Endothelial cell of umbilical vein (primary cell): ENCODE results near the gene NOP16. TPM values are rescaled to one million over a fixed set of nuclear protein-coding genes. Genes with fewer than 3 reads are reported as not detected.

Experiments used
- BruUV-seq: library from RNA; stranded (reverse); fragments of 400-500 nt; replicated peaks from 2 replicates; lab custom pipeline; 2021; lab: Mats Ljungman, UMichigan
- CTCF ChIA-PET: fragments of 300-600, 350-600 bp; sonication (Branson Sonifier 250); formaldehyde crosslinking; loops from one replicate; lab custom pipeline; 2021; ENCODE audit warnings: antibody characterized with exemption, inconsistent platforms; lab: Charles Lee
- POLR2A ChIA-PET: fragments of 300-600, 350-600 bp; sonication (Branson Sonifier 250); formaldehyde crosslinking; loops from one replicate; lab custom pipeline; 2021; ENCODE audit warnings: antibody characterized with exemption, inconsistent platforms; lab: Charles Lee
- DNase-seq: peaks from one replicate; pipeline ENCODE4 v3.0.0-alpha.2; 2011; ENCODE audit warnings: low read depth, low spot score
- FAIRE-seq: peaks from 2 replicates; lab custom pipeline; 2011; peaks lifted over from hg19 to GRCh38; lab: Jason Lieb, UNC
- H2AFZ ChIP-seq: 2 replicates; pipeline ENCODE4 v1.6.0; 2012; ENCODE audit warnings: low read depth, low read length, control low read depth, inconsistent platforms
- H3K27ac ChIP-seq: 2 replicates; pipeline ENCODE4 v1.5.1; 2011; ENCODE audit warnings: low read depth, mild to moderate bottlenecking, control low read depth, low read length, moderate library complexity; ENCODE audit not compliant: insufficient read depth
- H3K27me3 ChIP-seq, 2 experiments: 2 replicates each; pipeline versions ENCODE4 v1.6.0 to v1.6.1; 2011; ENCODE audit warnings: low read length in 2 of 2, mixed read lengths in 1 of 2; ENCODE audit not compliant: control insufficient read depth in 2 of 2, insufficient read depth in 2 of 2
- H3K36me3 ChIP-seq, 2 experiments: 2 replicates in 1 of 2; 3 replicates in 1 of 2; pipeline ENCODE4 v1.5.1; 2011; ENCODE audit warnings: low read length in 2 of 2, mild to moderate bottlenecking in 1 of 2, moderate library complexity in 1 of 2; ENCODE audit not compliant: control insufficient read depth in 2 of 2, insufficient read depth in 2 of 2; ENCODE audit errors: extremely low read depth in 1 of 2
- H3K4me1 ChIP-seq: 3 replicates; pipeline ENCODE4 v1.5.1; 2011; ENCODE audit warnings: mild to moderate bottlenecking, low read length; ENCODE audit not compliant: control insufficient read depth, insufficient read depth; ENCODE audit errors: extremely low read depth
- H3K4me2 ChIP-seq: 2 replicates; pipeline ENCODE4 v1.6.1; 2011; ENCODE audit warnings: low read length, control low read depth, mixed read lengths; ENCODE audit not compliant: insufficient read depth
- H3K4me3 ChIP-seq, 3 experiments: fragments of 200-600 bp in 1 of 3; sonication (generic), shearing (Covaris generic) in 1 of 3; replicated peaks in 1 of 3; 2 replicates each; pipeline ENCODE4 v1.5.1; 2011 to 2016; ENCODE audit warnings: control low read depth in 3 of 3, low read length in 3 of 3, mild to moderate bottlenecking in 2 of 3, inconsistent platforms in 1 of 3, low read depth in 1 of 3, moderate library complexity in 1 of 3; ENCODE audit not compliant: insufficient read depth in 1 of 3
- H3K79me2 ChIP-seq: 2 replicates; pipeline ENCODE4 v1.6.0; 2012; ENCODE audit warnings: low read length, inconsistent platforms; ENCODE audit not compliant: control insufficient read depth, insufficient read depth
- H3K9ac ChIP-seq: replicated peaks from 2 replicates; pipeline ENCODE3; 2011; ENCODE audit warnings: low read length, control low read depth; ENCODE audit not compliant: insufficient read depth; ENCODE audit errors: extremely low read depth
- H3K9me1 ChIP-seq: replicated peaks from 3 replicates; pipeline ENCODE4 v1.6.0; 2011; ENCODE audit warnings: mild to moderate bottlenecking, low read length; ENCODE audit not compliant: control insufficient read depth, insufficient read depth; ENCODE audit errors: extremely low read depth
- H3K9me3 ChIP-seq: replicated peaks from 2 replicates; pipeline ENCODE4 v1.5.1; 2012; ENCODE audit warnings: low read length, inconsistent platforms; ENCODE audit not compliant: control insufficient read depth, insufficient read depth
- H4K20me1 ChIP-seq: replicated peaks from 2 replicates; pipeline ENCODE3; 2011; ENCODE audit warnings: mild to moderate bottlenecking, low read length; ENCODE audit not compliant: control insufficient read depth, insufficient read depth; ENCODE audit errors: extremely low read depth
- EZH2 ChIP-seq: IDR thresholded peaks from 2 replicates; pipeline ENCODE4 v1.6.1; 2012; ENCODE audit warnings: borderline replicate concordance, low read depth, mild to moderate bottlenecking, moderate library complexity, low read length, inconsistent platforms; ENCODE audit not compliant: severe bottlenecking
- FOS ChIP-seq: IDR thresholded peaks from 2 replicates; pipeline ENCODE4 v1.6.1; 2011; ENCODE audit warnings: mild to moderate bottlenecking, low read length, moderate library complexity, borderline replicate concordance; ENCODE audit not compliant: insufficient read depth
- GATA2 ChIP-seq: IDR thresholded peaks from 2 replicates; pipeline ENCODE4 v1.7.0; 2011; ENCODE audit warnings: low read depth, mild to moderate bottlenecking, moderate library complexity, mixed read lengths, low read length; ENCODE audit not compliant: insufficient read length, insufficient read depth
- JUN ChIP-seq: IDR thresholded peaks from 2 replicates; pipeline ENCODE4 v1.6.1; 2011; ENCODE audit warnings: borderline replicate concordance, low read depth; ENCODE audit not compliant: insufficient read length, insufficient read depth
- MAX ChIP-seq: IDR thresholded peaks from 2 replicates; pipeline ENCODE4 v1.6.1; 2011; ENCODE audit not compliant: insufficient read depth, insufficient read length
- MYC ChIP-seq: IDR thresholded peaks from one replicate; pipeline ENCODE4 v1.6.1; 2011; ENCODE audit warnings: mild to moderate bottlenecking, low read depth, low read length
- POLR2A ChIP-seq: IDR thresholded peaks from 2 replicates; pipeline ENCODE4 v1.6.1; 2012; ENCODE audit warnings: low read depth, mild to moderate bottlenecking, control low read depth, low read length
- POLR2AphosphoS5 ChIP-seq: IDR thresholded peaks from 2 replicates; pipeline ENCODE4 v1.6.1; 2012; ENCODE audit warnings: low read depth, mild to moderate bottlenecking, control low read depth, low read length, moderate library complexity; ENCODE audit not compliant: insufficient read depth
- dilution Hi-C: fragments of 300-500 bp; cut with MboI; formaldehyde crosslinking; loops from one replicate; pipeline ENCODE4 v1.15.0; 2019; ENCODE audit warnings: low sequenced_read_pairs; ENCODE audit not compliant: extremely low pct_ligation_motif_present
- intact Hi-C: fragments of 100-400 bp; cut with micrococcal nuclease; formaldehyde crosslinking; loops from one replicate; pipeline ENCODE4 v1.10.0; 2022
- polyA plus RNA-seq, 4 experiments: library from polyadenylated mRNA; depleted of rRNA in 3 of 4; stranded (reverse) in 3 of 4; unstranded in 1 of 4; fragments of >200 nt; gene quantifications; 2 replicates each; pipeline versions ENCODE4 v1.2.1 to v1.2.3, GENCODE V29; 2011 to 2012; ENCODE audit warnings: missing spikeins in 1 of 4
- total RNA-seq: library from RNA; stranded (reverse); gene quantifications from 2 replicates; pipeline ENCODE4 v1.2.3, GENCODE V29; 2021
- TF ChIP-seq, protein P1 (sequence below), 2 donors: IDR thresholded peaks; 1 replicate in 1 of 2; 2 replicates in 1 of 2; pipeline ENCODE4 v1.5.1; 2011; ENCODE audit warnings: low read length in 2 of 2, mild to moderate bottlenecking in 2 of 2, moderate library complexity in 2 of 2, control low read depth in 1 of 2, inconsistent platforms in 1 of 2, low read depth in 1 of 2; ENCODE audit not compliant: insufficient read depth in 1 of 2; ENCODE audit errors: extremely low read depth in 1 of 2

NOP16 gene
- total and polyA plus RNA-seq, 2 donors (not counting 3 experiments of a cell fraction or from before 2014, with no cell fraction given) = 41.1 to 47.4 TPM

- intact Hi-C loops (no loop called here), dilution Hi-C loops (no loop called here)
- ChIA-PET CTCF (no interaction called here), POLR2A (no interaction called here)
- Histone ChIP-seq H3K4me2 (no peak overlapping the region), H4K20me1 (no peaks in the 10 kb centered on the region), H3K9me3 (no peaks in the 10 kb centered on the region), H3K4me3 (no peak overlapping the region), H3K9ac (no peak overlapping the region), H2AFZ (no peak overlapping the region), H3K36me3 (peaks cover 10 to 14% of the 10 kb centered on the region in 2 experiments), H3K27me3 (no peaks in the 10 kb centered on the region), H3K79me2 (peaks cover 65% of the 10 kb centered on the region), H3K9me1 (no peaks in the 10 kb centered on the region), H3K27ac (no peak overlapping the region), H3K4me1 (no peaks in the 10 kb centered on the region)
- DNase-seq = no peak
- TF ChIP-seq JUN = no peak
- TF ChIP-seq MYC = no peak
- TF ChIP-seq GATA2 = no peak
- TF ChIP-seq POLR2A = no peak
- TF ChIP-seq POLR2AphosphoS5 = no peak
- TF ChIP-seq EZH2 = no peak
- no peak for TF ChIP-seq MAX
- no peak for TF ChIP-seq FOS
- TF ChIP-seq, protein P1, sequence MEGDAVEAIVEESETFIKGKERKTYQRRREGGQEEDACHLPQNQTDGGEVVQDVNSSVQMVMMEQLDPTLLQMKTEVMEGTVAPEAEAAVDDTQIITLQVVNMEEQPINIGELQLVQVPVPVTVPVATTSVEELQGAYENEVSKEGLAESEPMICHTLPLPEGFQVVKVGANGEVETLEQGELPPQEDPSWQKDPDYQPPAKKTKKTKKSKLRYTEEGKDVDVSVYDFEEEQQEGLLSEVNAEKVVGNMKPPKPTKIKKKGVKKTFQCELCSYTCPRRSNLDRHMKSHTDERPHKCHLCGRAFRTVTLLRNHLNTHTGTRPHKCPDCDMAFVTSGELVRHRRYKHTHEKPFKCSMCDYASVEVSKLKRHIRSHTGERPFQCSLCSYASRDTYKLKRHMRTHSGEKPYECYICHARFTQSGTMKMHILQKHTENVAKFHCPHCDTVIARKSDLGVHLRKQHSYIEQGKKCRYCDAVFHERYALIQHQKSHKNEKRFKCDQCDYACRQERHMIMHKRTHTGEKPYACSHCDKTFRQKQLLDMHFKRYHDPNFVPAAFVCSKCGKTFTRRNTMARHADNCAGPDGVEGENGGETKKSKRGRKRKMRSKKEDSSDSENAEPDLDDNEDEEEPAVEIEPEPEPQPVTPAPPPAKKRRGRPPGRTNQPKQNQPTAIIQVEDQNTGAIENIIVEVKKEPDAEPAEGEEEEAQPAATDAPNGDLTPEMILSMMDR (IDR thresholded peaks at IDR 0.05; ENCODE audit: extremely low read depth in 1 of 2, insufficient read depth in 1 of 2, low read depth in 1 of 2, low read length in 2 of 2) = no peak
- no peak for FAIRE-seq
- BruUV-seq = no TSS peak
Observed at GRCh38 chr5:176356179-176356566, 32.2 kb downstream of the NOP16 start.
